Neural crest cell (in vitro differentiated cells): Measurements from ENCODE around the gene EVI2B. TPM values are rescaled to one million over a fixed set of nuclear protein-coding genes. Genes with fewer than 3 reads are reported as not detected.
"Not testable (repeated sequence)": the region's sequence is repeated elsewhere in the genome, so short reads cannot be mapped to it uniquely, and the experiment has no call there.

Source experiments
- DNase-seq: peaks from one replicate; pipeline ENCODE4 v3.0.0; 2021; ENCODE audit warnings: low read depth, mixed read lengths, low spot score
- H3K27ac Mint-ChIP-seq: one replicate; pipeline ENCODE4 v1.8.0; 2021; ENCODE audit warnings: mild to moderate bottlenecking, mixed read lengths; ENCODE audit not compliant: unreplicated experiment
- H3K27me3 Mint-ChIP-seq: 2 replicates; pipeline ENCODE4 v1.8.0; 2021; ENCODE audit warnings: low read depth, mild to moderate bottlenecking, mixed read lengths
- H3K36me3 Mint-ChIP-seq: 2 replicates; pipeline ENCODE4 v1.8.0; 2021; ENCODE audit warnings: low read depth, mild to moderate bottlenecking, mixed read lengths
- H3K4me1 Mint-ChIP-seq: 2 replicates; pipeline ENCODE4 v1.8.0; 2021; ENCODE audit warnings: mixed read lengths
- H3K4me3 Mint-ChIP-seq: one replicate; pipeline ENCODE4 v1.8.0; 2021; ENCODE audit warnings: mild to moderate bottlenecking, mixed read lengths
- H3K9me3 Mint-ChIP-seq: 2 replicates; pipeline ENCODE4 v1.8.0; 2021; ENCODE audit warnings: mixed read lengths
- CTCF ChIP-seq: fragments of 200-600 bp; sonication (generic); conservative IDR thresholded peaks from 2 replicates; pipeline ENCODE4 v1.5.0; 2021; ENCODE audit warnings: antibody characterized with exemption, mild to moderate bottlenecking
- long read RNA-seq: library from polyadenylated mRNA; unstranded; transcript quantifications from one replicate; pipeline ENCODE4 v2.0.0, GENCODE V29; 2020
- total RNA-seq: library from RNA; stranded (reverse); gene quantifications from 2 replicates; pipeline ENCODE4 v1.2.1, GENCODE V29; 2021

EVI2B gene, protein sequence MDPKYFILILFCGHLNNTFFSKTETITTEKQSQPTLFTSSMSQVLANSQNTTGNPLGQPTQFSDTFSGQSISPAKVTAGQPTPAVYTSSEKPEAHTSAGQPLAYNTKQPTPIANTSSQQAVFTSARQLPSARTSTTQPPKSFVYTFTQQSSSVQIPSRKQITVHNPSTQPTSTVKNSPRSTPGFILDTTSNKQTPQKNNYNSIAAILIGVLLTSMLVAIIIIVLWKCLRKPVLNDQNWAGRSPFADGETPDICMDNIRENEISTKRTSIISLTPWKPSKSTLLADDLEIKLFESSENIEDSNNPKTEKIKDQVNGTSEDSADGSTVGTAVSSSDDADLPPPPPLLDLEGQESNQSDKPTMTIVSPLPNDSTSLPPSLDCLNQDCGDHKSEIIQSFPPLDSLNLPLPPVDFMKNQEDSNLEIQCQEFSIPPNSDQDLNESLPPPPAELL
- not detected in 2 replicates for total RNA-seq
- long read RNA-seq: 0 reads

GRCh38 chr17:31313982-31314781 lies at the start of gene EVI2B:
Gene EVI2B, minus strand, starts transcription at chr17:31314054. Its CDS starts 8,445 bp downstream, at chr17:31305609.
- Mint-ChIP-seq H3K9me3 (no peaks in the 10 kb centered on the region), H3K4me3 (no peak within 1 kb of the TSS), H3K4me1 (peaks cover 10% of the 10 kb centered on the region), H3K27ac (no peak within 1 kb of the TSS), H3K27me3 (no peaks in the 10 kb centered on the region), H3K36me3 (peaks cover 3% of the 10 kb centered on the region)
- no peak for TF ChIP-seq CTCF
- no peak for DNase-seq

- H3K9me3 Mint-ChIP-seq: no peaks in the 10 kb centered on the region
- H3K27me3 Mint-ChIP-seq: no peaks in the 10 kb centered on the region
- H3K4me3 Mint-ChIP-seq: no peak overlapping the region
- no peak for TF ChIP-seq CTCF
- no peak overlapping the region for H3K27ac Mint-ChIP-seq
- H3K4me1 Mint-ChIP-seq: no peaks in the 10 kb centered on the region
- H3K36me3 Mint-ChIP-seq: peaks cover 2% of the 10 kb centered on the region
- DNase-seq: no peak
These were observed 44.1 kb upstream of the EVI2B start for GRCh38 chr17:31357839-31358394.

DNA sequence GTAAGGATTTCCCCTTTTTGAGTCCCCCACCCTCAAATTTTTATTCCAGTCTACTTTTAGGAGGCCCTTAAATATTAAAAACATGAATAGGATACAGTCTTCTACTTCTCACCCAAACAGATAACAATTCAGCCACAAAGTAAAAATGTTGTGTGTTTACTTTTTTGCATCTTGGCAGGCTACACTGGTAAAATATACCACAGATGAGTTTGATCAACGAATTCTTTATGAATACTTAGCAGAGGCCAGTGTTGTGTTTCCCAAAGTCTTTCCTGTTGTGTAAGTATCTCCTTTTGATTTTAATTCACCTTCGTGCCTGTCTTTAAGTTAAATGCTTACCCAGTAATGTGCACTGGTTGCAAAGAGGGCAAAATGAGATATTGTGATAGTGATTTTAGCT lies 43.2 kb upstream of the EVI2B start:
- Mint-ChIP-seq H3K4me1 (no peaks in the 10 kb centered on the region), H3K9me3 (no peaks in the 10 kb centered on the region), H3K27me3 (no peaks in the 10 kb centered on the region), H3K4me3 (no peak overlapping the region), H3K27ac (no peak overlapping the region), H3K36me3 (peaks cover 2% of the 10 kb centered on the region)
- no peak for DNase-seq
- TF ChIP-seq CTCF: no peak

DNA sequence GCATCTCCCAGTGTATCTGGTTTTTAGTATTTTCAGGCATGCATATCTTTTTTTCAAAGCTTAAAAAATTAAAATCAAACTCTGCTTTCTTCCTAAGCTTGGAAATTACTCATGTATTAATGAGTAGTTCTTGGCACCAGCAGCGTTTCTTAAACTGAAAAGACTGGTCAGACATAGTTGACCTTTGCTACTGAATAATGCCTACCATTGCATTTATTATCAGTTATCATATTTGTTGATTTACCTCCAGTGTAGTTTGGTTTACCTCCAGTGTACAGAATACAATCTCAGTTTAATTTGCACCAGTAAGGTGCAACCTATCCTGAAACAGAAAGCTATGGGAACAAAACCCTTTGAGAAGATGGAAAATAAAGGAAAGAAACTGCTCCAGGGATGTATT lies 42.1 kb upstream of the EVI2B start:
- TF ChIP-seq CTCF: no peak
- H3K36me3 Mint-ChIP-seq: peaks cover 2% of the 10 kb centered on the region

DNA sequence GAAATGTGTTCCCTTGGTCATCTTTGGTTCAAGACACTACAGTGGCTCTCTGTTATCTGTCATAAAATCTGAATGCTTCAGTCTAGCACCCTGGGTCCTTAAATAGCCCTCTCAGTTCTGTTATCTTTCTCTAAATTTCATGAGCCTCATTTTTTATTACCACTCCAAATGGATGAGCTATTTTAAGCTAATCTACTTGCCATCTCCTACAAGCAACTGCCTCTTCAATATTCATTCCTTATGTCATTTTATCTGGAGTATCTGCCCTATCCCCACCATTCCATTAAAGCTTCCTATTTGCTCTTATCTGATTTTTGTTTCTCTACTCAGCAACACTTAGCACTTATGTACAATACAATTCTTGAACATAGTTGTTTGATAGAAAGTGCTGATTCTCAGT lies 35.6 kb upstream of the EVI2B start:
- Mint-ChIP-seq H3K4me3 (no peak overlapping the region), H3K4me1 (no peaks in the 10 kb centered on the region), H3K9me3 (no peaks in the 10 kb centered on the region), H3K36me3 (peaks cover 3% of the 10 kb centered on the region), H3K27ac (no peak overlapping the region), H3K27me3 (no peaks in the 10 kb centered on the region)
- DNase-seq: no peak
- no peak for TF ChIP-seq CTCF

More for the DNA sequence above, 42.1 kb upstream of the EVI2B start:
- Mint-ChIP-seq H3K27me3 (no peaks in the 10 kb centered on the region), H3K4me1 (no peaks in the 10 kb centered on the region), H3K9me3 (no peaks in the 10 kb centered on the region), H3K27ac (no peak overlapping the region), H3K4me3 (no peak overlapping the region)
- DNase-seq: no peak

- not testable (repeated sequence) for H3K27me3 Mint-ChIP-seq, H3K36me3 Mint-ChIP-seq, H3K9me3 Mint-ChIP-seq, H3K4me1 Mint-ChIP-seq, H3K4me3 Mint-ChIP-seq, DNase-seq, H3K27ac Mint-ChIP-seq
These were observed 31.4 kb upstream of the EVI2B start for GRCh38 chr17:31345191-31345747.
